GM23248 (cell line): ENCODE data around the gene TOX4. TPM values are rescaled to one million over a fixed set of nuclear protein-coding genes. Genes with fewer than 3 reads are reported as not detected.

ENCODE experiments used
- polyA plus RNA-seq: library from polyadenylated mRNA; unstranded; fragments of >200 nt; fragmentation: Nextera tagmentation; extraction: Ambion mirVana; gene quantifications from 2 replicates; pipeline ENCODE4 v1.2.1, GENCODE V29; 2016
- small RNA-seq: library from RNA; depleted of rRNA; stranded (forward); fragments of <200 nt; gene quantifications from one replicate; pipeline ENCODE3, GENCODE V24; 2014; ENCODE audit warnings: low read depth, low replicate concordance
- total RNA-seq: library from RNA; depleted of rRNA; stranded (reverse); fragments of >200 nt; shearing (Covaris generic); gene quantifications from 2 replicates; pipeline ENCODE4 v1.2.3, GENCODE V29; 2014; rRNA removed

The TOX4 gene
- total and polyA plus RNA-seq, 2 experiments from 2014 or later: 23.6 to 74.2 TPM

Small RNA genes lying within 50 kb of the gene (small RNA-seq; reads per million reads assigned to genes)
- not detected for gene RN7SL650P

Other genes starting within 250 kb of the TOX4 start
- 674 and 705 TPM in 2 replicates for gene HNRNPC, start 207.8 kb upstream of the TOX4 start, total RNA-seq
- gene HNRNPC, start 207.8 kb upstream of the TOX4 start, polyA plus RNA-seq: 584 and 592 TPM in 2 replicates
- not detected in 2 replicates for gene RPGRIP1, start 197.1 kb upstream of the TOX4 start, total RNA-seq
- not detected in 2 replicates for gene RPGRIP1, start 197.1 kb upstream of the TOX4 start, polyA plus RNA-seq
- gene SUPT16H, start 93.2 kb upstream of the TOX4 start, total RNA-seq: 56.9 and 61.7 TPM in 2 replicates
- 64.4 and 64.7 TPM in 2 replicates for gene SUPT16H, start 93.2 kb upstream of the TOX4 start, polyA plus RNA-seq
- 32.8 and 35.9 TPM in 2 replicates for gene CHD8, start 21.1 kb upstream of the TOX4 start, total RNA-seq
- 21.2 and 21.4 TPM in 2 replicates for gene CHD8, start 21.1 kb upstream of the TOX4 start, polyA plus RNA-seq
- 21.1 and 31.6 TPM in 2 replicates for gene RAB2B, start 236 bp upstream of the TOX4 start, total RNA-seq
- gene RAB2B, start 236 bp upstream of the TOX4 start, polyA plus RNA-seq: 14.7 and 15.6 TPM in 2 replicates
- gene METTL3, start 34.1 kb downstream of the TOX4 start, total RNA-seq: 44.1 and 44.5 TPM in 2 replicates
- 25.6 and 28.6 TPM in 2 replicates for gene METTL3, start 34.1 kb downstream of the TOX4 start, polyA plus RNA-seq
- gene SALL2, start 49.2 kb downstream of the TOX4 start, total RNA-seq: 0.25 and 2.7 TPM in 2 replicates
- 0.69 and 1.3 TPM in 2 replicates for gene SALL2, start 49.2 kb downstream of the TOX4 start, polyA plus RNA-seq
- gene OR10G3, start 102.9 kb downstream of the TOX4 start, total RNA-seq: not detected in 2 replicates
- not detected in 2 replicates for gene OR10G3, start 102.9 kb downstream of the TOX4 start, polyA plus RNA-seq
- gene OR10G2, start 157.7 kb downstream of the TOX4 start, total RNA-seq: not detected in 2 replicates
- gene OR10G2, start 157.7 kb downstream of the TOX4 start, polyA plus RNA-seq: not detected in 2 replicates
- not detected in 2 replicates for gene OR4E2, start 176.6 kb downstream of the TOX4 start, total RNA-seq
- not detected in 2 replicates for gene OR4E2, start 176.6 kb downstream of the TOX4 start, polyA plus RNA-seq
- gene OR4E1, start 196.6 kb downstream of the TOX4 start, total RNA-seq: not detected in 2 replicates
- gene OR4E1, start 196.6 kb downstream of the TOX4 start, polyA plus RNA-seq: not detected in 2 replicates